Measurements from ENCODE around the gene YLPM1.

Gene YLPM1

DNA sequence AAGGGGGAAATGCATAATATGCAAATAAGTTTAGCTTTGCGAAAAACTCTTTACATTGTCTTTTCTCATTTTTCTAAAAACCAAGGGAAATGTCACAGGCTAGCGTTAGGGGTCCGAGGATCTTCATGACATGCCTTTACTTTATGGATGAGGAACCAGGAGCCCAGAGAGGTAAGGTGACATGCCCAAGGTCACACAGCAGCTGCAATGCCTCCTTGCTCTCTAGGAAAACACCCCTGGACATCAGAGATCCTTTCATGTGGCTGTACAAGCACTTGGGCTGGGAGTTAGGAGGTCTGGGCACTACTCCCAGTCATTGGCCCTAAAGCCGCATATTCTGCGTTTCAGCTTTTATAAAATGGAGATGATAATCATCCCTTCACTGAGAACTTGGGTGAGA lies 112.1 kb downstream of the YLPM1 start:
- DNase-seq (ENCODE audit: low read depth in 1 of 2, low spot score in 1 of 2) = no peak

DNA sequence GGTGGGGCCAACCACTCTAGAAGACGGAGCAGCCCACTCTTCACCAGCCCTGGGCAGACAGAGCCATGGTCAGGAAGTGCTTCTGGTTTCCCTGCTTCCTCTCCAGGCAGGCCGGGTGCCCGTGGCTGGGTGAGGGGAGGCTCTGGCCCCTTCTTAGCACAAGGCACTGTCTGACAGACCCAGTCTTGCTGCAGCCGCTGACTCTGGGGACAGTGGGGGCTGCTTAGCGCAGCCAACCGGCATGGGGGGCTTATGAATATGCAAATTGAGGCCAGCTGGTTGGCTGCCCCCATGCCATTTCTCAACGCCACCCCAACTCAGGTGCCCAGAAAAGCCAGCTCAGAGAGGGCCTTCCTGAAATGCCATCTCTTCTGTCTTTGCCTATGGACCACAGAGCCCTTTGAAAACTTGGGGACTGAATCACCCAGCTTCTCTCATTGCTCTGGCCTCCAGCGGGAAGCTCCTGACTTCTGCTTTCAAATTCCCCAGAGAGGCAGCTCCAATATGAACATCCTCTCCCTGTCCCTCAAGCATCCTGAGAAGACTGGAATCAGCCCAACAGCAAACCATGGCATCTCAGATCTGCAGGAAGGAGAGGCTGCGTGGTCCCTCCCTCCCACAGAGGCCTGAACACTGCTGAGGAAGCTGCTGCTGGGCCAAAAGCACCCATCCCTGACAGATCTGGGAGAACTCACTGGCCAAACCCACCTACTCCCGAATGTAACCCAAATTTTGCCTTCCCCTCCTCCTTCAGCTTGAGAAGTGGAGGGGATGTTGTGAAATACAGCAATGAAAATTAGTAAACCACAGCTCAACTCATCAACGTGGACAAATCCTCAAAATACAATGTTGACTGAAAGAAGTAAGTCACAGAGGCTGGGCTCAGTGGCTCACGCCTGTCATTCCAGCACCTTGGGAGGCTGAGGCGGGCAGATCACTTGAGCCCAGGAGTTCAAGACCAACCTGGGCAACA lies 113.1 kb downstream of the YLPM1 start, which contains the start of gene PROX2:
Gene PROX2, minus strand, starts transcription at position 205 of the 973 bp plus-strand sequence. CDS start 12,311 bp downstream, outside the sequence.
- in situ Hi-C loops (cut with HindIII; ENCODE audit: low pct_unique_long_range_greater_than_20kb, low sequenced_read_pairs) = no loop called here
- DNase-seq (ENCODE audit: low read depth in 1 of 2, low spot score in 1 of 2) = no peak
- TF ChIP-seq JUND (IDR thresholded peaks at IDR 0.05; ENCODE audit: low read depth) = no peak

More for the DNA sequence above, 112.1 kb downstream of the YLPM1 start:
- TF ChIP-seq JUND (IDR thresholded peaks at IDR 0.05; ENCODE audit: low read depth) = no peak
- in situ Hi-C loops (cut with HindIII; ENCODE audit: low pct_unique_long_range_greater_than_20kb, low sequenced_read_pairs) = no loop called here

DNA sequence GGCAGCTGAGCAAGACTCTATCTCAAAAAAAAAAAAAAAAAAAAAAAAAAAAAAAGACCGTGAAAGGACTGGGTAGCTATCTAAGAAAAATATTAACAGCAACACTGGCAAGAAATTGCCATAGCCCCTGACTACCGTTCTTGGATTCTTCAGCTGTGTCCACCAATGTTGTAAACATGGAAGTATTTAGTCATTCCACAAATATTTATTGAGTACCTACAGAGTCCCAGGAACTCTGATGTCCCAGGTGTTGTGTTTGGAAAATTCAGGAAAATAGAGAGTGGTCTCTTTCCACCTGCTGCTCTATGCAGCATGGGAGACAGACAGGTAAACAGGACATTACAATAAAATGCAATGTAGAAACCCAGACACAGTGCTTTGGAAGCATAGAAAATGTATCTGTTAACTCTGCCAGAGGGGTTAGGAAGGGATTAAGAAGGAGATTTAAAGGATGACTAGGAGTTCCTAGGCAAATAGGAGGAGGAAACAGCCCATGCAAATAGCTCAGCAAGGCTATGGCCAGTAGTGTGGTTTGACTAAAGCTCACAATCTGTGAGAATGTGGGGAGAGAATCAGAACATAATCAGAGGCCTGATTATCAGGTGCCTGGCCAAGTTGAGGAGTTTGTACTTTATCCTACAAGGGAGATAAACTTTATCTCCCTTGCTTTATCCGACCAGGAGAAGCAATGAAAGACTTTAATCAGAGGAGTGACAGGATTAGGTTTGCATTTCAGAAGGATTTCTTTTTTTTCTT lies 116.5 kb downstream of the YLPM1 start:
- in situ Hi-C loops (cut with HindIII; ENCODE audit: low pct_unique_long_range_greater_than_20kb, low sequenced_read_pairs) = no loop called here
- peak in 1 of 2 experiments; percentile 26 for DNase-seq (ENCODE audit: low read depth in 1 of 2, low spot score in 1 of 2)

GRCh38 chr14:74881431-74882102 lies 118.5 kb downstream of the YLPM1 start, which contains the start of gene DLST:
Gene DLST (plus strand): TSS chr14:74881916. CDS start chr14:74881954, 38 bp downstream.
- no peak for TF ChIP-seq JUND (IDR thresholded peaks at IDR 0.05; ENCODE audit: low read depth)
- in situ Hi-C loops (cut with HindIII; ENCODE audit: low pct_unique_long_range_greater_than_20kb, low sequenced_read_pairs) = no loop called here
- DNase-seq (ENCODE audit: low read depth in 1 of 2, low spot score in 1 of 2) = peak; percentile 93 to 97

More for the DNA sequence above, 116.5 kb downstream of the YLPM1 start:
- TF ChIP-seq JUND (IDR thresholded peaks at IDR 0.05; ENCODE audit: low read depth) = no peak

GRCh38 chr14:74882103-74882920 lies 119.2 kb downstream of the YLPM1 start:
- DNase-seq (ENCODE audit: low read depth in 1 of 2, low spot score in 1 of 2) = peak; percentile 37
- TF ChIP-seq JUND (IDR thresholded peaks at IDR 0.05; ENCODE audit: low read depth) = no peak
- in situ Hi-C loops (cut with HindIII; ENCODE audit: low pct_unique_long_range_greater_than_20kb, low sequenced_read_pairs) = no loop called here

All from T47D (cell line).